Diencephalon (tissue), 1 donor: ENCODE results near the gene BICC1. TPM values are rescaled to one million over a fixed set of nuclear protein-coding genes. Genes with fewer than 3 reads are reported as not detected.

Source experiments
- total RNA-seq: library from RNA; depleted of rRNA; stranded (reverse); fragments of >200 nt; gene quantifications from one replicate; pipeline ENCODE4 v1.2.3, GENCODE V29; 2014

BICC1 gene
- total RNA-seq = 5.8 TPM

GRCh38 chr10:58512491-58513187 lies at the start of gene BICC1:
Gene BICC1, plus strand, starts transcription at chr10:58512872. Its CDS starts 272 bp downstream, at chr10:58513144.

Other genes with a start within 250 kb of the BICC1 start
- gene IPMK, start 245.0 kb upstream of the BICC1 start, total RNA-seq = 29.3 TPM
- gene CISD1, start 243.7 kb upstream of the BICC1 start, total RNA-seq = 54.7 TPM
- gene UBE2D1, start 177.9 kb upstream of the BICC1 start, total RNA-seq = 51.9 TPM
- gene TFAM, start 127.5 kb upstream of the BICC1 start, total RNA-seq = 45.9 TPM